Tibial artery (tissue), 4 donors: ENCODE data around the gene ARRDC4.

ENCODE experiments used
- DNase-seq, 2 donors: peaks; one replicate each; pipeline ENCODE4 v3.0.0-alpha.2; 2019
- H3K27ac ChIP-seq, 2 donors: fragments of 200-600 bp; sonication (generic) in 1 of 2; 1 replicate in 1 of 2; 2 replicates in 1 of 2; pipeline ENCODE4 v1.5.1; 2018 to 2019; ENCODE audit warnings: mild to moderate bottlenecking in 1 of 2
- H3K27me3 ChIP-seq, 2 donors: fragments of 200-600 bp; sonication (generic) in 1 of 2; one replicate each; pipeline versions ENCODE4 v1.5.1 to v1.6.0; 2016 to 2019
- H3K36me3 ChIP-seq, 3 donors: fragments of 200-600 bp; sonication (generic) in 2 of 3; one replicate each; pipeline ENCODE4 v1.5.1; 2016 to 2019; ENCODE audit warnings: mild to moderate bottlenecking in 2 of 3
- H3K4me1 ChIP-seq, 4 donors: fragments of 200-600 bp; sonication (generic) in 2 of 4; 1 replicate in 3 of 4; 2 replicates in 1 of 4; pipeline ENCODE4 v1.5.1; 2016 to 2019
- H3K4me3 ChIP-seq, 2 donors: fragments of 200-600 bp; sonication (generic) in 1 of 2; 1 replicate in 1 of 2; 2 replicates in 1 of 2; pipeline ENCODE4 v1.5.1; 2018 to 2019; ENCODE audit warnings: mild to moderate bottlenecking in 2 of 2
- H3K9me3 ChIP-seq, 3 donors: fragments of 200-600 bp; sonication (generic) in 1 of 3; one replicate each; pipeline ENCODE4 v1.5.1; 2016 to 2019
- intact Hi-C: fragments of 100-400 bp; cut with DNase I; formaldehyde crosslinking; loops from one replicate; pipeline ENCODE4 v1.15.0; 2023; ENCODE audit warnings: low total_unique reads
- TF ChIP-seq, protein P1 (sequence below), 2 experiments: fragments of 200-600 bp in 1 of 2; fragments of 450-650 bp in 1 of 2; IDR thresholded peaks; one replicate each; pipeline ENCODE4 v1.5.1; 2017 to 2019; ENCODE audit warnings: antibody characterized with exemption in 2 of 2, mild to moderate bottlenecking in 1 of 2, moderate library complexity in 1 of 2

ARRDC4 gene

DNA sequence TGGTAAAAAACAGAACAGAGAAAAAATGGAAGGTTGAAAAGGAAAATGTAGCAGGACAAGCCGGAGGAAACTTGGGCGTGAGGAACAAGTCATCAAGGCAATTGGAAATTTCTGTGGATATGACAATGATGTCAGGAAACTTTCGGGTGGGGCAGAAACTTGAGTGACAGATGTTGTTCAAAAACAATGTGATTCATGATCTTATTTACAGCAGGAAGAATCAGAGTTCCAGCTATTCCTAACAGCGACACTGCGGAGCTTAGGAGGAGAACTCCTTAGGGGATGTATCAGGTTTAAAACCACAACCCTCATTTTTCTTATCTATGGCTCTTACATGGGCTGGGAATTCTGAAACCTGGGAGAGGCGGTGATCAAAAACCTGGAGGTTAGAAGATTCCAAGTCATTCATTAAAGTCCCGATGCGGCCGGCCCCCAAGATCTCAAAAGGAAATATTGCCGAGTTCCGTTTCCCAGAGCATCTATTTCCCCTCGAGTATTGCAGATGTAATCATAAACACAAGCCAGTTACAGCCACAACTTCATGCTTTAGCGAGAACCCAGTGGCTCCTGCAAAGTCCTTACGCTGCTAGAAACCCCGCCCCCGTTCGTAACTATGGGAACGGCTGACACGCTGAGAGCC, 659 bp upstream of the ARRDC4 start:
- no peaks in the 10 kb centered on the region for H3K36me3 ChIP-seq
- H3K27ac ChIP-seq, result peak overlapping the region in 1 of 2 donors; percentile 32
- TF ChIP-seq, protein P1, sequence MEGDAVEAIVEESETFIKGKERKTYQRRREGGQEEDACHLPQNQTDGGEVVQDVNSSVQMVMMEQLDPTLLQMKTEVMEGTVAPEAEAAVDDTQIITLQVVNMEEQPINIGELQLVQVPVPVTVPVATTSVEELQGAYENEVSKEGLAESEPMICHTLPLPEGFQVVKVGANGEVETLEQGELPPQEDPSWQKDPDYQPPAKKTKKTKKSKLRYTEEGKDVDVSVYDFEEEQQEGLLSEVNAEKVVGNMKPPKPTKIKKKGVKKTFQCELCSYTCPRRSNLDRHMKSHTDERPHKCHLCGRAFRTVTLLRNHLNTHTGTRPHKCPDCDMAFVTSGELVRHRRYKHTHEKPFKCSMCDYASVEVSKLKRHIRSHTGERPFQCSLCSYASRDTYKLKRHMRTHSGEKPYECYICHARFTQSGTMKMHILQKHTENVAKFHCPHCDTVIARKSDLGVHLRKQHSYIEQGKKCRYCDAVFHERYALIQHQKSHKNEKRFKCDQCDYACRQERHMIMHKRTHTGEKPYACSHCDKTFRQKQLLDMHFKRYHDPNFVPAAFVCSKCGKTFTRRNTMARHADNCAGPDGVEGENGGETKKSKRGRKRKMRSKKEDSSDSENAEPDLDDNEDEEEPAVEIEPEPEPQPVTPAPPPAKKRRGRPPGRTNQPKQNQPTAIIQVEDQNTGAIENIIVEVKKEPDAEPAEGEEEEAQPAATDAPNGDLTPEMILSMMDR (IDR thresholded peaks at IDR 0.05), result no peak
- no peaks in the 10 kb centered on the region for H3K27me3 ChIP-seq
- peaks cover 0 to 23% (median 6%) of the 10 kb centered on the region in 4 donors for H3K4me1 ChIP-seq
- intact Hi-C loops, result no loop called here
- H3K9me3 ChIP-seq, result no peaks in the 10 kb centered on the region
- peak overlapping the region; percentile 84 to 97 for H3K4me3 ChIP-seq
- no peak for DNase-seq

- no peaks in the 10 kb centered on the region for H3K9me3 ChIP-seq
- peak overlapping the region; percentile 83 to 91 for H3K27ac ChIP-seq
- peak; percentile 37 to 75 for DNase-seq
- intact Hi-C loops, result no loop called here
- no peaks in the 10 kb centered on the region for H3K27me3 ChIP-seq
- peaks cover 0 to 31% (median 6%) of the 10 kb centered on the region in 4 donors for H3K4me1 ChIP-seq
- no peaks in the 10 kb centered on the region for H3K36me3 ChIP-seq
- TF ChIP-seq, protein P1 (IDR thresholded peaks at IDR 0.05), result no peak
- peak overlapping the region; percentile 84 to 97 for H3K4me3 ChIP-seq
Observed at GRCh38 chr15:97961067-97961954, 808 bp downstream of the ARRDC4 start.

DNA sequence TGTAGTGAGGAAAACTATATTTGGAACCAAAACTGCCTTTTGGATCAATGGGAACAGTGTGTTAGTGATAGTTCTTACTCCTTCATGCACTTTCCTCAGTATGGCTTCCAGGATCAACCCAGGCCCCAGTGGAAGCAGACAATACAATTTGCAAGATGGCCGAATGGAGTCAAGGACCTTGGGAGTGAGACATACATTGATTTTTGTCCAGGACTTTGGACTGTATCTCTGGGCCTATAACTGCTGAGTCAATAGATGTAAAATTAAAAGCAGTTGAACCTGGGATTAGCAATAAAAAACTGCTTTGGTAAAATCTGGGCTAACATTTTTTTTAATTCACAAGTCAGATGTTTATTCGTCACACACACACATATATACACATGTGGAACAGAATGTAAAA, 1.8 kb downstream of the ARRDC4 start:
- intact Hi-C loops, result no loop called here
- Histone ChIP-seq H3K9me3 (no peaks in the 10 kb centered on the region), H3K4me3 (no peak overlapping the region), H3K27me3 (no peaks in the 10 kb centered on the region), H3K4me1 (peaks cover 0 to 40% (median 6%) of the 10 kb centered on the region in 4 donors), H3K36me3 (no peaks in the 10 kb centered on the region), H3K27ac (no peak overlapping the region)
- no peak for DNase-seq
- TF ChIP-seq, protein P1 (IDR thresholded peaks at IDR 0.05), result no peak

GRCh38 chr15:97963779-97964178, 3.3 kb downstream of the ARRDC4 start:
- TF ChIP-seq, protein P1 (IDR thresholded peaks at IDR 0.05), result no peak
- no peak for DNase-seq
- no peaks in the 10 kb centered on the region for H3K9me3 ChIP-seq
- no peak overlapping the region for H3K27ac ChIP-seq
- no peak overlapping the region for H3K4me3 ChIP-seq
- H3K36me3 ChIP-seq, result no peaks in the 10 kb centered on the region
- H3K27me3 ChIP-seq, result no peaks in the 10 kb centered on the region
- peaks cover 0 to 55% (median 8%) of the 10 kb centered on the region in 4 donors for H3K4me1 ChIP-seq
- intact Hi-C loops, result no loop called here

GRCh38 chr15:97966246-97966645, 5.7 kb downstream of the ARRDC4 start:
- H3K4me1 ChIP-seq, result peaks cover 0 to 54% (median 8%) of the 10 kb centered on the region in 4 donors
- TF ChIP-seq, protein P1 (IDR thresholded peaks at IDR 0.05), result no peak
- intact Hi-C loops, result no loop called here
- no peaks in the 10 kb centered on the region for H3K27me3 ChIP-seq
- DNase-seq, result no peak
- peak overlapping the region in 1 of 2 donors; percentile 51 for H3K27ac ChIP-seq
- no peak overlapping the region for H3K4me3 ChIP-seq
- H3K36me3 ChIP-seq, result peaks cover 23 to 24% (median 23%) of the 10 kb centered on the region in 3 donors
- no peaks in the 10 kb centered on the region for H3K9me3 ChIP-seq
